ENCODE data around the gene NPTX2. TPM values are rescaled to one million over a fixed set of nuclear protein-coding genes. Genes with fewer than 3 reads are reported as not detected.

Gene NPTX2
- total RNA-seq, 1 donor from 2014 or later, result 14.7 TPM

DNA sequence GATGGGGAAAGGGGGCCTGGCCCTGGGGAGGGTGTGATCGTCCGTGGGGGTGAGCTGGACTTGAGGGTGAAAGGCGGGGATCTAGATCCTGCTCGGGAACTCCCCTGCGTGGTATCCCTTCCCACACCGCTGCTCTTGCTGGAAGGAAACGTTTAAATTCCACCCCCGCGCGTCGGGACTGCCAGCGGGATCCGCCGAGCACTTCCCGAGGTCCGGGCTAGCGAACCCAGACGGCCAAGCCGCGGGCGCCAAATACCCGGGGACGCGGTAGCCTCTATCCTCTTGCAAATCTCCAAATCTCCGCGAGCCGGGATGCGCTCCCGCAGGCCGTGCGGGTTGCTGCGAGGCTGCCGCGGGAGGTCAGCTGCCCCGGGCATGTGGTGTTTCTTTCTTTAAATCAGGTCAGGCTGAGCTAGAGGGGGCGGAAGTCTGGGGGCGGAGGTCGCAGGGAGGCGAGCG, 904 bp downstream of the NPTX2 start:
- no peak for DNase-seq (ENCODE audit: low spot score)

DNA sequence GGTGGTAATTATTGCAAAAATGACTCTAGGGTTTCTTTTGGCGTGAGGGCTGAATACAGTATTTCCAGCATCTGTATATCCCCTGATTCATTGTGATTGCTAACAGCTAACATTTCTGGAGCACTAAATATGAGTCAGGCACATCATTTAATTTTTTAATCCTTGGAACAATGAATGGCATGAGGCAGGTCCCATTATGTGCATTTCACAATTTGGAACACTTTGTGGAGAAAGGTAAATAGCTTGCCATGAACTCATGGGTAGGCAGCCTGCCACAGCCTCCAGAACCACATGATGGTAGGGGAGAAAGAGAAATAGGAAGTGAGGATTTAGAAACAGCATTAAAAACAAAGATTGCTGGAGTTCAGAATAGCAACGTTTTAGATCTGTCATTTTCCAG, 1.7 kb downstream of the NPTX2 start:
- no peak for DNase-seq (ENCODE audit: low spot score)

DNA sequence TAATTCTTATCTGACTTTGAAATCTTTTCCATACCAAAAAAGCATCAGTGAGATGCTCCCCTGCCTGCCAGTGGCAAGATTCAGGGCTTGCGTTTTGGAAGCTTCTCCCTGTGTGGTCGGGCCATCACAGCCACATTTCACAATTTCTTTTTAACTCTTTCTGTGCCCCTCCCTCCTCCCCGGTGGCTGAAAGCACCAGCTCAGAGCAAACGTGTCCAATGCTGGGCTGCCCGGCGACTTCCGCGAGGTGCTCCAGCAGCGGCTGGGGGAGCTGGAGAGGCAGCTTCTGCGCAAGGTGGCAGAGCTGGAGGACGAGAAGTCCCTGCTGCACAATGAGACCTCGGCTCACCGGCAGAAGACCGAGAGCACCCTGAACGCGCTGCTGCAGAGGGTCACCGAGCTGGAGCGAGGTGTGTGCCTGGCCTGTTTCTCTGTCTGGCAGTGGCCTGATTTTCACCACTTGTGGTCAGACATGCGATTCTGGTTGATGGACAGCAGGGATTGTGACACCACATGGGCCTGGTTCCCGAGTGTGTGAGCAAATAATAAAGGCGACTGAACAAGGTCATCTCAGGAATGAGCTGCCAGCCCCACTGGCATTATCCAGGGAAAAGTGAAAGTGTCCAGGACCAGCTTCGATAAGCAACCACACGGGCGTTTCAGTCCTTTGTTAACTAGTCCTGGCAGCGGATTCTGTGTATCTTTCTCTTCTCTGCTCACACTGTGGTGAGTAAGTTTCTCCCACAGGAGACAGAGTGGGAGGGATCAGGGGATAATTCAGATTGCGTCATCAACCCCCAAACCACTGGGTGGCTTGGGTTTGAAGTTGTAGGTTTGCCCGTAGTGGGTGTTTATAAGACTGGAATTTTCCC, 2.6 kb downstream of the NPTX2 start:
- DNase-seq (ENCODE audit: low spot score), result no peak

DNA sequence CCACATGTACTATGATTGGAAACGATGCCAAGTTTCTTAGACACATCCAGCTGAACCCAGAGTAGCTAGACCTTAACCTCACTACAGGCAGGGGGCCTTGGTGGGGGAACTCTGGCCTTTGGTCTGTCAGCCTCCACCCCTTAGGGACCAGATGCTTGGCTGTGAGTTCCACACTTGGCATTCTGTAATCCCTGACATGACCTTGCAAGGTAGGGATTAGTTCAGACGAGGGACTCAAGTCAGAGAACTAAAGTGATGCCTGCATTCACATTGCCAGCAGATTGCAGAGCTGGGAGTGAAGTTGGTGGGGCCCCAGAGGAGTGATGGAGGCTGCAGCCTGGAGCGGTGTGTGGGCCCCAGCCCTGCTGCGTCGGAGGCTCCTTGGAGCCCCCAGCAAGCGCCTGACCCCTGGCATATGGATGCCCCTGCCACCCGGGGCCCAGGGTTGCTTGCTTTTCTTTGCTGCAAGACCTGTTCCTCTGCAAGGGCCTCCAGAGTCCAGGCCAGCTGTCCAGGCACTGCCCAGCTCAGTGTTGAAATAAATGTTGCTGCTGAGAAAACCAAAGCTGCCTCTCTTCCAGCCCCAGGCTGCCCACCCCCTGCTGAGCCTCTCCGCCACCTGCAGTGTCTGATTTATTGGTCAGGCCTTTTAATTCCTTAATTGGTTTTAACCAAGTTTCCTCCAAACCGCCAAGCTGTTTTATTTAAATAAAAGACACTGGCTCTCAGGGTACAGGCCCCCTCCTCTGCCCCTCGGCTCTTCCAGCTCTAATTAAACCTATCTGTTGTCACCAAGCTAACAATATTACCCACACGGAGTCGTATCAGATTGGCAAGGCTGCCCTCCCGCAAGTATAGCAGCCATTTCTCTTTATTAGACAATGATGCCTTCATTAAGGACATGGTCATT, 4.7 kb downstream of the NPTX2 start:
- DNase-seq (ENCODE audit: low spot score), result no peak

DNA sequence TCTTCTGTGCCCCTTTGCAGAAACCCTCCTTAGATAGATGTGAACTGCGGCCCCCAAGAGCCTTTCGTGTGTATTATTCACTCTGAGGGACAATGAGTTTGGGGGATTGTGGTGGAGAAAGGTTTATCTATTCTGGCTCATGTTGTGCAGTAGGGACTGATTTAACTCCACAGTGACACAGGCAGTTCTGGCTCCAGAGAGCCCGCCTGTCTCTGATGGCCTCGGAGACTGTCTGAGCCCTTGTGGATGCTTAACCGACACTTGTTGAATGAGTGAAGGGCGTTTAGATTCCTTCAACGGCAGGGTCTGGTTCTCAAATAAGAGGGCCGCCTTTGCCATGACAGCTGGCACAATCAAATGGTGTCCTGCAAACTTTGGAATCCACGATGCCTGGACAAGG, 5.8 kb downstream of the NPTX2 start:
- no peak for DNase-seq (ENCODE audit: low spot score)

DNA sequence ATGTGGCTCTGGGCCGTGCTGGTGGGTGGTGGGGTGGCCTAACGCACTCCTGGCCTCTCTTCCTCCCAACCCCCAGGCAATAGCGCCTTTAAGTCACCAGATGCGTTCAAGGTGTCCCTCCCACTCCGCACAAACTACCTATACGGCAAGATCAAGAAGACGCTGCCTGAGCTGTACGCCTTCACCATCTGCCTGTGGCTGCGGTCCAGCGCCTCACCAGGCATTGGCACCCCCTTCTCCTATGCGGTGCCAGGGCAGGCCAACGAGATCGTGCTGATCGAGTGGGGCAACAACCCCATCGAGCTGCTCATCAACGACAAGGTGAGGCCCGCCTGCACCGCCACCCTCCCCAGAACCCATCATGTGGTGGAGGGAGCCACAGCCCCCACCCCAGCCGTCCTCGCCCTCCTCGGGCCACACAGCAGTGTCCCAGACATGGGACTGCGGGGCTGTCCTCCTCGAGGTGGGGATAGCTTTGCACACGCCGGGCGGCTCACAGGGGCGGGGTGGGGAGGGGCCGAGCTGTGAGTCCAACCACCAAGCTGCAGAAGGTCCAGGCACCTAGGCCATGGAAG, 7.8 kb downstream of the NPTX2 start:
- DNase-seq (ENCODE audit: low spot score), result no peak

DNA sequence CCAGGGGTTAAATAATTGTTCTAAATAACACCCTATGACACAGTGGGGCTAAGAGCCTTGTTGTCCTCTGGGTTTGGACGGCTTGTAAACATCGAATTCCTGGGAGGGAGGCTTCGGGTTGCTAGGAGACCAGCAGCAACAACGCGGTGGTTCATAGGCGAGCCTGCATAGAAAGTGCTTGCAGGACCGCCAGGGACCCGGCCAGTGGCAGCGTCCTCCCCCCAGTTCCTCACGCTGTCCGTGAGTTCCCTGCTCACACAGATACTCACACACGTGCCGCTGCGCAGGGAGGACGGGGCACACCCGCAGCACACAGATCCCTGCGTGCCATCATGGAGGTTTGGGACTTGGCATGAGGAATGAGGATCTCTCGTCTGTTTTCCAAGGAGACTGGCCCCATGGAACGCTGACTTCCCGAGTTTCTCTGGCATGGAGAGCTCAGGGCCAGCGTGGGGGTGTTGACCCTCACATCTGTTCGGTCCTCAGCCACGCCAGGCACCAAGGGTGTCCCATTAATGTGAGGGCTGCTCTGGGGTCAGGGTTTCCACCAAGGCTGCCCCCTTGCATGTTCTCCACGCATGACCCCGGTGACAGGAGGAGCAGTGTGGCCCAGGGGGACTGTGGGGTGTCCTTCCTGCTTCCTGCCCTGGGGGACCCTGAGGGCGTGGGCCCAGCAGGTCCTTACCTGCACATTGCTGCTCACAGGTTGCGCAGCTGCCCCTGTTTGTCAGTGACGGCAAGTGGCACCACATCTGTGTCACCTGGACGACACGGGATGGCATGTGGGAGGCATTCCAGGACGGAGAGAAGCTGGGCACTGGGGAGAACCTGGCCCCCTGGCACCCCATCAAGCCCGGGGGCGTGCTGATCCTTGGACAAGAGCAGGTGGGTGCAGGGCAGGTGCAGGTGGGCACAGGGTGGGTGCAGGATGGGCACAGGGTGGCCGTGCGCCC, 9.7 kb downstream of the NPTX2 start:
- no peak for DNase-seq (ENCODE audit: low spot score)

DNA sequence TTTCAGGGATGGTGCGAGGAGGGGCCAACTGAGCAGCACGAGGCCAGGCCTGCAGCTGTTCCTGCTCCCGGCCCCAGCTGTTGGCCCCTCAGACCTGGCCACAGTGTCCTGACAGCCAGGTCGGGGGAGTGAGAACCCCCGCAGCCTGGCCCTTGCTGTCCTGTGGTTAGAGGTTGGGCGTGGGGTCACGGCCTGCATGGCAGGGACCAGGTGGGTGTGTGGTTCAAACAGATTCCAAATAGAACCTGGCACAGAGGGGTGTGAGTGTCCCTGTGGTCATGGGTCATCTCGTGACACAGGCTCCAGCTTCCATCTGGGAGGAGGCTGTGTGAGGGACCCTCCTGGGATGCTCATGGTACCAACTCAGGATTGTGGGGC, 10.3 kb downstream of the NPTX2 start:
- no peak for DNase-seq (ENCODE audit: low spot score)

DNA sequence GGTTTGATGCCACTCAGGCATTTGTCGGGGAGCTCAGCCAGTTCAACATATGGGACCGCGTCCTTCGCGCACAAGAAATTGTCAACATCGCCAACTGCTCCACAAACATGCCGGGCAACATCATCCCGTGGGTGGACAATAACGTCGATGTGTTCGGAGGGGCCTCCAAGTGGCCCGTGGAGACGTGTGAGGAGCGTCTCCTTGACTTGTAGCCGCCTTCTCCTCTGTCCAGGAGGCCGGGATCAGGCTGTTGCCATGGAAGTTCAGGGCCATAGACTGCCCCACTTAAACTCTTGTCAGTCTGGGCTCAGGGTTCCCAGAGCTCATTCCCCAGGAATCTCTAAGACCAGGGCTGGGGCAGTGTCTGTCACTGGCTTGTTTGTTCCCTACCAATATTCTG, 11.3 kb downstream of the NPTX2 start:
- no peak for DNase-seq (ENCODE audit: low spot score)

DNA sequence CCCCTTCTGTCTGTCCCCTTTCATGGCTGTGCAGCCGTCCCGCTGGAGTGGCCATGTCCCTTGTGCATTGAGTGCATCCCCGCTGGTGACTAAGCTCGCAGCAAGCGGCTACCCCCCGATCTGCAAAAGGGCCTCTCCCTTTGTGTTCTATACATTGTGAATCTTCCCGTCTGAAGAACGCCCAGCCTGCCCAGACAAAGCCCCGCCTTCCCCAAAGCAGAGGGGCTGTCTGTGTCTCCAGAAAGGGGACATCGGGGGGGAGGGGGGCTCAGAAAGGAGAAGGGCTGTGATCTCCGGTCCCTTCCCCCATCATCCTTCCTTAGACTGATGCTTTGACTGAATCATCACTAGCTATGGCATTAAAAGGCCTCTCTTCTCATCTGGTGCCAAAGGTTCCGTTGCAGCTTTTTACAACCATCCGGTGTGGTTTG, 11.9 kb downstream of the NPTX2 start:
- peak; percentile 48 for DNase-seq (ENCODE audit: low spot score)

DNA sequence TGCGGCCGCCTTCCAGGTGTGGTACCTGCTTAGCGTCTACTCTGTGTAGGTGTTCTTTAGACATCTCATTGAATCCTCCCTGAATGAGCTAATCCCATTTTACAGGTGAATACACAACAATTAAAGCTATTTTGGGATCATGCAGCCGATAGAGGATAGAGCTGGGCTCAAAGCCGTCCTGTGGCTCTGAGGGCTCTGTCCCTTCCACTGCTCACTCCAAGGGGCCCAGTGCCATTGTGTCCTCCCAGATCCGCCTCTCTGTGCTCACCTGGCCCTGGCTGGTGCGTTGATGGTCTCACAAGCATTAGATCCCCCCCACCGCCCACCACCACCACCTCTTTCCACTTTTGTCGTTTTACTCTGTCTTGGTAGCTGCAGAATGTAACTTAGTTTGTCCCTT, 13.1 kb downstream of the NPTX2 start:
- no peak for DNase-seq (ENCODE audit: low spot score)

DNA sequence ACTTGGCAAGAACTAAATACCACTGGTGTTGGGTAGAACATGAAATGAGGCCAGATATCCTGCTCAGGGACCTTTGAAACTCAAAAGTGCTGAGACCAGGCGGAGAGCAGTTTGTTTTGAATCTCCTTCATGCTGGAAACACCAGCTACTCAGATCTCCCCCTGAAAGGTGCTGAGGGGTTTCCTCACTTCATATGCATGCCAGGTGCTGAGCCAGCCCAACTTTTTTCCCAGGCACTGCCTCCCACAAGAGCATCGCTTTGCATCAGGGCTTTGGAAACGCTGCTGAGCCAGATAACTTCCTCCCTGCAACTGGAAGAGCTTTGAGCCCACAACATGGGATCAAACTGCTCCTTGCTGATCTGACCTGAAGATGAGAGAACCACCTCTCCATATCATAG, 13.7 kb downstream of the NPTX2 start:
- no peak for DNase-seq (ENCODE audit: low spot score)

DNA sequence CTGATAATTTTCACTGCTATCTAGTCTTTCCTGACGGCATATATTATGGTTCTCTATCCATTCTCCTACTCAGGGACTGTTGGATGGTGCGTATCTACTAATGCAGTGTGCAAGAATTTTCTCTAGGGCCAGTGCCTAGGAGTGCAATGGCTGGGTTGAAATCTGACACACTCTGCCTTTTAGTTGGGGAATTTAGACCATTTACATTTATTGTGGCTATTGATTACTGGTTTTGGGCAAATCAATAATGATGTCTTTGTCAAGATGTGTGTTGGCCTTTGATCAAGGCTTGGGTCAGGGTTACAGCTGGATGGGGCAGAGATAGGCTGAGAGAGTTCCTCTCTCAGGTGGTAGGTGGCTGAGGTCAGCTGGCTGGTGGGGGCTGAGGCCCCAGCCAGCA, 21.8 kb downstream of the NPTX2 start:
- DNase-seq (ENCODE audit: low spot score), result no peak

DNA sequence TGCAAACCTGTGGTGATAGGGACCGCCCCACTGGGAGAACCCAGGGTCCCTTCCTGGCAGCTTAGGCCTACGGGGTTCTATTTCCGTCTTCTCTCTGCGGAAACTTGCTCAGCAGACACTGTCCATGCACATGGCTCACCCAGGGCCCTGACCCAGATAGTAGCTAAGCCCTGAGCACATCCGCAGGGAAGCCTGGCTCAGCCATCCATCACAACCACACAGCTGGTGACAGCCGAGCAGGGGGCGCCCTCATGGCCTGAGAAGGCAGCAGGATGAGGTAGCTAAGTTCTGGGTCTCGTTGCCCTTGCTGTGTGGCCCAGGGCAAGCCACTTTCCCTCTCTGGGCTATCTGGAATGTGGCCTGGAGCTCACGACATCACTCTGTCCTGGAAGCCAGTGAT, 23.3 kb downstream of the NPTX2 start:
- DNase-seq (ENCODE audit: low spot score), result no peak

DNA sequence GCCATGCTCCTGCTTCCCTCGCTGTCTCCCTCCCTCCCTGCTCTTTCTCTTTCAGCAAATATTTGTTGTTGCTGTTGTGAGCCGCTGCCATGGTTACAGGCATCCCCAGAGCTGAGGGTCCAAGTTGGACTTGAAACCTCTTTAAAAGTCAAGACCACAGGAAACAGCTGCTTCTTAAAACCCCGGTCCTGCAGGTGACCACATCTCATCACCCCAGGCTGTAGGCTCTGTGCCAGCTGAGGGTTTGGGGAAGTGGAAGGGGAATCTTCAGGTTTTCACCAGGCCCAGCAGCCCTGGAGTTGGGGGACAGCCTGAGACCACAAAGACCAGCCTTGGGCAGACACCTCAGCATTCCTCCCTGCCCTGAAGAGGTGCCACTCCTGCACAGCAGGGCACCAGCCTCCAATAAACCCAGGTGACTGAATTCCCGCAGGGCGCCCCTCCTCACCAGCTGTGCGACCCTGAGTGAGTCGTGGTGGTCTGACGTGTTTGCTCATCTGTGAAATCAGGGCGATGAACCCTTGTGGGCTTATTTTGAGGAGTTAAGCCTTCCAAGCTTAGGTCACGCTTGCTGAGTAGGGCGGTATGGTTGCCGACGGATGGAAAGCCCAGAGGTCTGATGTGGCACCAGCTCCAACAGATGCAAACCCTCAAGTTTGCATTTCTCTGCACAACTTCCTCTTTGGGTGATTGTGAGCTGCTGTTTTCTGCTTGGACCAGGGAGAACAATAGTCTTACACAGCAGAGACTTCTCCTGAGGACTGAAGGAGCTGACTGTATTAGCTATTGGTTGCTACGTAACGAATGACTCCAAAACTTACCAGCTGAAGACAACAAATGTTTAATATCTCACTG, 24.8 kb downstream of the NPTX2 start:
- DNase-seq (ENCODE audit: low spot score), result no peak

DNA sequence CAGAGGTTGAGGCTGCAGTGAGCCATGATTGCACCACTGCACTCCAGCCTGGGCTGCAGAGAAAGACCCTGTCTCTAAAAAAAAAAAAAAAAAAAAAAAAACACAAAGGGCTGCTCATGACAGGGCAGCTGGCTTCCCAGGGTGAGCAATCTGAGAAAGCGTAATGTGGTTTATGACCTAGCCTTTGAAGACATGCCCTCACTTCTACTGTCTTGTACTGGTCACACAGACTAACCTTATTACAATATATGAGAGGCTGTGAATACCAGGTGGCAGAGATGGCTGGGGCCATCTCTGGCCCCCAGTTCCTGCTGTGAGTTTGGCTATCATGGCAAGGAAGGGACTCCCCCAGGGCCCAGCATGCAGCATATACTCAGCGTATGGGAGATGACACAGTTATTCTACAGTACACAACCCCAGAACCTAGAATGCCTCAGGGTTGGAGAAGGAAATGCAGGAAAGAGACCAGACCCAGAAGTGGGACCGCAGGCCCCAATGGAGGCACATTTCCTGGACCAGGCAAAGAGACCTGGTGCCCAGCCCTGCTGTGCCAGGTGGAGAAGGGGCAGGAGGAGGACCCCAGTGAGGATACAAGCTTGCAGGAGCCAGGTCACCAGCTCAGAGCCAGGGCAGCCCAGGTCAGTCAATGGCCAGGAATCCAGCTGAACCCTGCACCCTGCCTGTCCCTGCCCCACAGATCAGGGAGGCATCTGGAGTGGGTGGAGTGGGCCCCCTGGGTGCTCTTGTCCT, 26.3 kb downstream of the NPTX2 start:
- no peak for DNase-seq (ENCODE audit: low spot score)

DNA sequence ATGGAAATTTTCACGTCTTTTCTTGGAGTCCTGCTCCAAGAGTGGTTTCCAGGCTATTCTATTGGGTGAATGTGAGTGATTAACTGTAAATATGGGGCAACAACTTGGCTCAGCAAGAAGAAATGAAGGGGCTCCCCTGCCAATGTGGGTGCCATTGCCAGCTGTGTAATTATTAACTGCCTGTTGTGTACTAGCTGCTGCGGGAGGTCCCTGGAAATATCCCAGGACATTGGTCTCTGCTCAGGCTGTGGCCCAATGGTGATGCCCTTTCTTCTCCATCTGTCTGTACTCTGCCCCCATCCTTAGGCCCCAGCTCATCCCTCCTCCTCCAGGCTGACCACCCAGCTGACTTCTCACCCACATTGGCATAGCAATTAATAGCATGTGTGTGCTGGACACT, 29.4 kb downstream of the NPTX2 start:
- DNase-seq (ENCODE audit: low spot score), result no peak

DNA sequence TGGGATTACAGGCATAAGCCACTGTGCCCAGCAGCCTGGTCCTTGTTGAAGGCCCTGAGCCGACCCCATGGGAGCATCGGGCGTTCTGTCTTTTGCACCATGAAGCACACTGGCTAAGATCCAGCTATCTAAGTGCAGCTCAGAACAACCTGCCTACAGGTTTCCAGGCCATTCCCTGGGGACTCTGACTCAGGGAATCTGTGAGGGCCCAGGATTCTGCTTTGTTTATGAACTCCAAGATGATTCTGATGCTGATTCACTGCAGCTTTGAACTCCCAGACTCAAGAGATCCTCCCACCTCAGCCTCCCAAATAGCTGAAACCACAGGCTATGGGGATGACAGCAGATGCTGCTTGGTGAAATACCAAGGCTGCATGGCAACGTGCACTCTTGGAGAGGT, 30.2 kb downstream of the NPTX2 start:
- DNase-seq (ENCODE audit: low spot score), result no peak

DNA sequence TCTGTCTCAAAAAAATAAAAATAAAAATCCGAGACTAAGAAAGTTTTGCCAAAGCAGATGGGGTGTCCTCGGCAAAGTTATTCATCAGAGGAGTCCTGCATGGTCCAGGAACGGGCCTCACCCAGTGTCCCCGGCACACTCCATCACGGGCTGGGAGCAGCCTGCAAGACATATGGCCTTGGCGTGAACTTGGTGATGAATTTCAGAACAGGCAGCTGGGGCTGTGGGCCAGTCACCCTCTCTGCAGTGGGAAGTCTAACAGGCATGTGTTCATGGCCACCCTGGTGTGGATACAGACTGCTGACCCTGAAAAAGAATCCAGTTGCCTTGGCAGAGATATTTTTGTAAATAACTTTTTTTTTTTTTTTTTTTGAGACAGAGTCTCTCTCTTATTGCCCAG, 34.7 kb downstream of the NPTX2 start:
- DNase-seq (ENCODE audit: low spot score), result no peak

All from umbilical cord (tissue), 2 donors.